ENCODE results near the gene SYNGR2. TPM values are rescaled to one million over a fixed set of nuclear protein-coding genes. Genes with fewer than 3 reads are reported as not detected.

SYNGR2 gene
- total and polyA plus RNA-seq, 12 donors: 92.8 to 200 (median 116) TPM

GRCh38 chr17:78184351-78184750 lies 16.0 kb downstream of the SYNGR2 start:
- Histone ChIP-seq H3K27ac (no peak overlapping the region), H3K4me3 (no peak overlapping the region), H3K4me1 (peaks cover 3 to 47% (median 23%) of the 10 kb centered on the region in 9 donors), H3K27me3 (no peaks in the 10 kb centered on the region), H3K36me3 (peaks cover 0 to 16% (median 0%) of the 10 kb centered on the region in 9 donors), H3K9me3 (no peaks in the 10 kb centered on the region)
- WGBS, 2 donors: 82 to 86% methylated on average over 10 of the region's 10 CpGs
- no peak for ATAC-seq
- no peak for DNase-seq
- TF ChIP-seq CTCF (IDR thresholded peaks at IDR 0.05): no peak
- intact Hi-C loops (cut with DNase I): no loop called here

- ATAC-seq (no peak), DNase-seq (no peak)
- Histone ChIP-seq H3K4me3 (no peak overlapping the region), H3K9me3 (no peaks in the 10 kb centered on the region), H3K4me1 (peaks cover 3 to 43% (median 23%) of the 10 kb centered on the region in 9 donors), H3K27ac (no peak overlapping the region), H3K36me3 (peaks cover 0 to 11% (median 0%) of the 10 kb centered on the region in 9 donors), H3K27me3 (no peaks in the 10 kb centered on the region)
- 71 to 80% methylated on average over 9 of the region's 9 CpGs for WGBS, 2 donors
- TF ChIP-seq CTCF (IDR thresholded peaks at IDR 0.05): no peak
- intact Hi-C loops (cut with DNase I): loop anchor here in 2 of 10 donors (5.0 kb wide), 1 partner anchor 67 kb away; no protein-coding TSS in a partner anchor
These were observed 16.5 kb downstream of the SYNGR2 start for GRCh38 chr17:78184868-78185267.

GRCh38 chr17:78185981-78186691 lies 17.8 kb downstream of the SYNGR2 start:
- no peaks in the 10 kb centered on the region for H3K9me3 ChIP-seq
- H3K27me3 ChIP-seq: no peaks in the 10 kb centered on the region
- peak; percentile 13 to 47 (median 34) for ATAC-seq
- intact Hi-C loops (cut with DNase I): loop anchor here in 2 of 10 donors (5.0 kb wide), 1 partner anchor 66 kb away; no protein-coding TSS in a partner anchor
- peak in 1 of 2 donors; percentile 47 for DNase-seq
- peaks cover 3 to 36% (median 19%) of the 10 kb centered on the region in 9 donors for H3K4me1 ChIP-seq
- 53 to 56% methylated on average over 9 to 10 of the region's 10 CpGs for WGBS, 2 donors
- peaks cover 0 to 13% (median 0%) of the 10 kb centered on the region in 9 donors for H3K36me3 ChIP-seq
- peak overlapping the region in 4 of 10 donors; percentile 47 to 62 (median 53) for H3K4me3 ChIP-seq
- no peak for TF ChIP-seq CTCF (IDR thresholded peaks at IDR 0.05)
- H3K27ac ChIP-seq: peak overlapping the region in 1 of 10 donors; percentile 33

- H3K9me3 ChIP-seq: no peaks in the 10 kb centered on the region
- ATAC-seq (peak; percentile 97 to 99 (median 98)), DNase-seq (peak; percentile 96 to 98)
- H3K27ac ChIP-seq: peak within 1 kb of the TSS in 8 of 10 donors; percentile 7 to 84 (median 61)
- intact Hi-C loops (cut with DNase I): loop anchor here in 2 of 10 donors (5.0 kb wide), 1 partner anchor 65 kb away; no protein-coding TSS in a partner anchor
- peaks cover 0 to 21% (median 0%) of the 10 kb centered on the region in 9 donors for H3K36me3 ChIP-seq
- H3K4me1 ChIP-seq: peaks cover 3 to 36% (median 18%) of the 10 kb centered on the region in 9 donors
- H3K4me3 ChIP-seq: peak within 1 kb of the TSS; percentile 29 to 62 (median 53)
- peak; percentile 61 to 91 (median 86) for TF ChIP-seq CTCF (IDR thresholded peaks at IDR 0.05)
- H3K27me3 ChIP-seq: no peaks in the 10 kb centered on the region
- WGBS, 2 donors: 4% methylated on average over 57 of the region's 57 CpGs
These were observed 18.6 kb downstream of the SYNGR2 start, which contains the start of the genes AFMID and TK1 for GRCh38 chr17:78186692-78187595. Gene AFMID, plus strand, starts transcription at chr17:78187362. Its CDS starts 9 bp downstream, at chr17:78187371. Gene TK1, minus strand, starts transcription at chr17:78187052. Its CDS starts 58 bp downstream, at chr17:78186994.
